Hematopoietic multipotent progenitor cell treated with erythropoietin and hydrocortisone succinate and interleukin-3 and kit ligand, for 6 days (in vitro differentiated cells): ENCODE data around the gene PPP2R5E.

Experiments used
- DNase-seq: peaks from one replicate; pipeline ENCODE4 v3.0.0-alpha.2; 2015

PPP2R5E gene

DNA sequence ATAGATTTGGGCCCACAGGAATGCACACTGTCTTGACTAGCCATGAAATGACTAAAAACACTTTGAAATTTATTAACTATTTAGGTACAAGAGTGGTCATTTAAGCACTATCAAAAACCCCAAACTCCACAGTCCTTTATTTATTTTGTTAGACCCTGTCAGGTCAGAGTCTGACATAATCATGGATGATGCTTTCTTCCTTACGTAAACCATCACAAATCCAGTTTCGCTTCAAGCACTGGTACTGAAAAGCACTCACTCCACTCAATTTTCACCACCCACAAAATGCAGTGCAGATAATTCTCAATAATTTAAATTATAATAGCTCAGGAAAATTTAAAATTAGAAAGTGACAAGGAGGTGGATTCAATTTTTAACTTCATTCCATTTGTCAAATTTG, 25.8 kb downstream of the PPP2R5E start:
- DNase-seq = no peak

DNA sequence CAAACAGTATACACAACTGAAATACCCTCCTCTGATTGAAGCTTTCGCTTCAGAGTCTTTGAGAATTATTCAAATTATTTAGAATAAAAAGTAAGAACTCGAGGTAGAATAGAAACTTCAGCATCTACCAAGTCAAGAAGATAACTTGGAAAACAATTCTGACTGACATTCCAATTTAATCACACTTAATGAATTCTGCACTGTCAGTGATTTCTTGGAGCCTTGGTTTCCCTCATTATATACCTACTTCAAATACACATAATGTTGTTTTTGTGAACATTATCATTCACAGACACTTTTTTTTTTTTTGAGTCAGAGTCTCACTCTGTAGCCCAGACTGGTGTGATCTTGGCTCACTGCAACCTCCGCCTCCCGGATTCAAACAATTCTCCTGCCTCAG, 27.9 kb downstream of the PPP2R5E start:
- DNase-seq = no peak

DNA sequence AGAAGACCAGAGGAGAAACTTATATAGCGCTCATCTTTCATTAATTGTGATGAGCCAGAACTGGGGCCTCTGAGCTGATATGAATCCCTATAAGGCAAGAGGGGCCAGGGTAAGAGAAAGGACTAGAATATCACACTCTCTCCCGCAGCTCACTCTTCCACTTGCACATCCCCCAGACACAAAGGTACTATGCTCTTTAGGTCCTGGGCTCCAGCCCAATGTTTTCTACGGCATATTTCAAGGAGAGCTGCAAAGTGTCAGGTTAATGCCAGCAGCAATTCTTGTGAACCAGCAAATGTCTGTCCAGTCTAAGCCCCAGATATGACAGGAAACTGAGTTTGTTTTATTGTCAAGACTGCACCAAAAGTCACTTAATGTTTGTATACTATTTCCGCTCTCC, 29.4 kb downstream of the PPP2R5E start:
- no peak for DNase-seq

DNA sequence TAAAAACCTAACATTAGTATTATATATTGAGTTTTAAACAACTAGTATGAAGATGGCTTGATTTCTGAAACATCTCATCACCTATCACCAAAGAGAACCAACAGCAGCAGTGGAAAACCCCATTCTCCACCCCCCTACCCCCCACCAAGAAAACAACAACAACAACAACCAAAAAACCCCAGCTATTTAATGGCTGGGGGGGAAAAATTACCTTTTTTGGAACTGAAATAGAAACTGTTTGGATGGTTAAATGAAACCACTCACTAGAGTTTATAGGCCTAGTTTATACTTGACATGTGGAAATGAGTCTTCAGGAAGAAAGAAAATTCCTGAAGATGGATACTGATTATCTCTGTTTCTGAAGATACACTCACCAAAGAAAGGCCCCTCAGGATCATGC, 30.3 kb downstream of the PPP2R5E start:
- DNase-seq = no peak

DNA sequence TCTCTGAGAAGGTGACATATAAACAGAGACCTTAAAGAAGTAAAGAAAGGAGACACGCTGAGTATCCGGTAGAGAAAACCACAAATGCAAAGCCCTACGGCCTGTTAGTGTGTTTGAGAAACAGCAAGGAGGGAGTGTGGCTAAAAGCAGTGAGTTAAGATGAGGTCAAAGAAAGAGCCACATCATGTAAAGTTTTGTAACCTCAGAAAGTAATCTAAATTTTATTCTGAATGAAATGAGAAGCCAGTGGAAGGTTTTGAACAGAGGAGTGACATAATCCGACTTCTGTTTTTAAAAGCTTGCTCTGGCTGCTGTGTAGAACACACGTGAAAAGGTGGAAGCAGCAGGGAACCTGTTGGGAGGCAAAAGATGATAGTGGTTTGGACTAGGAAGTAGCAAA, 32.6 kb downstream of the PPP2R5E start:
- DNase-seq = no peak

DNA sequence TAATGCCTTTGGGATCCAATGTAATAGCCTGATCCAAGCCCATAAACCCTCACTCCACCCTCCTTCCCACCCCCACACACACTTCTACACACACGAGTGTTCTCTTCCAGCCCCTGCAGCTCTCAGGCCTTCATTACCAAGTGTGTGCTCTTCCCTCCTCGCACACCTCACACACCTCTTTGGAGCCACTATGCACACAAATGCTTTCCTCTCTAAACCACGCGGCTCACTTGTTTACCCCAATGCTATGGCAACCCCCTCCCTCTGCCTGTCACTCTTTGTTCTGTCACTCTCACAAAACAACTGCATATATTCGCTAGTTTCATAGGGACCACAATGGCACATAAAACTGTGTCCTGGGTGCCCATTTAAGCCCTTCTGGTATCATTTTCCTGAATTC, 35.1 kb downstream of the PPP2R5E start:
- no peak for DNase-seq

DNA sequence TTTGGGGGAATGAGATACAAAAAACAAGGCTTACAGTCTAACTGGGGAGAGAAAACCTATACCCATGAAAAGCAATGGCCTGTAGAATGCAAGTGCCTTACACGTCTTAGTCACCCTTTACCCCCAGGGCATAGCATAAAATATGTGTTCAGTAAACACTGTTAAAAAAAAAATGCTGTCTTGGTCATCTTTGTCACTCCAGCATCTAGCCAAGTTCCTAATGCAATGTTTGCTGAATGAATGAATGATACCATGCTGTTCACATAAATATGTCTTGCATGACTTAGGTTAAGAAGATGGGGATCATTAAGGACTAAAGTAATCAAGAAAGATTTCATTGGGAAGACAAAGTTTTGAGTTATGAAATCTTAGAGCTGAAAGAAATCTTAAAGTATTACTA, 38.5 kb downstream of the PPP2R5E start:
- DNase-seq = no peak

DNA sequence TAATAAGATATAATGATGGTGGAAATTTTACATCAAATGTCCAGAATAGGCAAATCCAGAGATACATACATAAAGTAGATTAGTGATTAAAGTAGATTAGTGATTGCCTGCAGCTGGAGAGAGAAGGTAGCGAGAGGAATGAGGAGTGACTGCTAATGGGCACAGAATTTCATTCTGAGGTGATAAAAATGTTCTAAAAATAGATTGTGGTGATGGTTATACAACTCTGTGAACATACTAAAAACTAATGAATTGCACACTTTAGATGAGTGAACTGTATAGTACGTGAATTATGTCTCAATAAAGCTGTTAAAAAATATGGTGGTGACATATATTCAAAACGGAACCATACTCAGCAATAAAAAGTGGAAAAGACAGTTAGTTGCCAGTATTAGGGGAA, 41.7 kb downstream of the PPP2R5E start:
- DNase-seq = no peak

DNA sequence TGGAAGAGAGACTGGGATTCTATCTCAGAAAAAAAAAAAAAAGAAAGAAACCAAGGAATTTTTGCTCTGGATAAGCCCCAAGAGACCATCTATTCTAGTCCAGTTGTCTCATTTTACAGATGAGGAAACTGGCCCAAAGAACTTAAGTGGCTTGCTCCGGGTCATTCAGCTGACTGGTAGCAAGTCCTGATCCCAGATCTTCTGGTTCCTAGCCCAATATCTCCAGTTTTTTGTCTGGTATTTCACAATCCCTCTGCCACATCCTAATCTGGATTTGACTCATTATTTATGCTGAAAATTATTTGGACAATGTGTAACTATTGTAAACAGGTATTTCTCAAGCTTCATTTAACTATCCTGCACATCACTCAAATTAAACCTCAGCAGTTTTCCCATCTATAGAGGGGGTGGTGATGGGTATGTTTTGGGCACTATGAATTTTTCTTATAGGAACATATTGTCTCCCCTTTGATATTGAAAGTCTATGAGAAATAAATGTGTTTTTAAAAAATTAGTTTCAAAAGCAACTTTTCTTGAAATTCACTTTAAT, 43.4 kb downstream of the PPP2R5E start:
- no peak for DNase-seq

DNA sequence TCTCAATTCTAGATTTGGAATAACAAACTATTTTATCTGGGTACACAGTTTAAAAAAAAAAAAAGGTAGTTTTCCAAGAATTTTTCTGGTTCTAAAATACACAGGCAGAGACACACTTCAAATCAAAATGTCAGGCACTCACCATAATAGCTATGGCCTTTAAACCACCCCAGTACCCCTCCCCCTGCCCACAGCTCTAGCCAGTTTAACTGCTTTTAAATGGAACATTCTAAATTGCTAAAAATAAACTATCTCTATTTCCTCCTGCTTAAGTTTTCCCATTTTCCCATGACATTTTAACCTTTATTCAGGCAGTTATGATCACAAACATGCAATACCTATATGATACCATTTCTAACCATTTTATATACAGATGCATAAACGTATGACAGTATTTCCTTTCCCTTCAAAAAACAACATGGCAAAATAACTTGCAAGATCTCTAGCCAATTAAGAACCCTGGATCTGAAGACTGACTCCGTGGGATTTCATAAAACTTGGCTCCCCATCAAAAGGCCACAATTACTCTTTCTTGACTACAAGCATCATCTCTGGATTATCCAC, 46.3 kb downstream of the PPP2R5E start:
- DNase-seq = no peak

DNA sequence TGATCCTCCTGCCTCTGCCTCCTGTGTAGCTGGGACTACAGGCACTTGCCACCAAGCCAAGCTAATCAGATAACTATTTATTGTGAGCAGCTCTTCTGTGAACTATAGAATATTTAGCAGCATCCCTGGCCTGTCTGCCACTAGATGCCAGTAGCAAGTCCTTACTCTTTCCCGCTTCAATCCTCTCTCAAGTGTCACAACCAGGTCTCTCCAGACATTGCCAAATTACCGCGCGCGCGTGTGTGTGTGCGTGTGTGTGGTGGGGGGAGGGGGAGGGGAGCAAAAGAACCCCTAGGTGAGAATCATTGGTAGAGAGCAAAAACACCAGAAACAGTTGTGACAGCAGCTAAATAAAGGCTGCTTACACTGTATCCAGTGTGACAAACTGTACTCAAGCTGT, 49.9 kb downstream of the PPP2R5E start:
- peak; percentile 60 for DNase-seq

DNA sequence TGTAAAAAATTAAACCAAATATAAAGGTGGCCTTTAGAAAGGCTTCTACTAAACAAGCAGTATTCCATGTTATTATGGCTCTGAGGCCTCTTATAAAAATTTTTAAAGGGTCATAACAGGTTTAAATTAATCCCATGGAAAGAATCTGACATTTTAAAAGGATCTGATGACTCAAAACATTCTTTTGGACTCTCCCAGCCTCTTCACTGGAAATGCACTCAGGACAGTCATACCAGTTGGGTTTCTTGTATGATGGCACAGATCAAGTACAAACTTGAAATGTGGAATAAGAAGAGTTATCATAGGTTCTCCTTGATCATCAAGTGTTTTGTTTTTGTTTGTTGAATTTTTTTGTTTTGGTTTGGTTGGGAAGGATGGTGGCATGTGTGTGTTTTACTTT, 50.8 kb downstream of the PPP2R5E start:
- no peak for DNase-seq

DNA sequence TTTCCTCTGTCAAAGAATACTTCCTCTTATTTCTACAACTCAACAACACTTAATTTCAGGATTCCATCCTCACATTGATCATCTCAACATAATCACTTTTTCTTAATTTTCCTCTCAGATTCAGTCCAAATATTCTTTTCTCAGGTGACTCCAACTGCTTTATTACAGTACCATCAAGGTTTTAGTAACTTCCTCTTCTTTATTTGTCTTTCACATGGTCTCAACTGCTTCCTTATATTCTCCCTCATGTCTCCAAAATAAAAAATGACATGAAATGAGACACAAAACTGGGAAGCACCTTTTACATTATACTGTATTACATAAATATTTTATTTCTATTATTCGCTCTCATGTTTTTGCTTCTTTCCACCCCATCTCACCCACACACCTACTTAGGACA, 55.5 kb downstream of the PPP2R5E start:
- DNase-seq = no peak

DNA sequence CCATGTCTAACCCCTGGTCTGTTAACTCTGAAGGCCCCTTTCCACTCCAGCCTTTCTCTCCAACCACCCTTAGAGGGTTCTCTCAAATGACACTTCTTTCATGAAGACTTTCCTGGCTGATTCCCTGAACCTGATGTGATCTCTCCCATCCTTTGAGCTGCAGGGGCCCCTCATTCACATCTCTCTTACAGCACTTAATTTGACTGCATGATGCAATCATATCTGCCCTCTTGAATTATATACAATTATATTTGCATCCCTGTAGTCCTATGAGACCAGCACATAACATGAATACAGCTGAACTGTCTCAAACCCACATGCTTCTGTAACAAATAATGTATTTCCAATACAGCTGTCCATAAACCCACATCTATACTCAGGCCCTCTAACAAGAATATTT, 56.4 kb downstream of the PPP2R5E start:
- no peak for DNase-seq

DNA sequence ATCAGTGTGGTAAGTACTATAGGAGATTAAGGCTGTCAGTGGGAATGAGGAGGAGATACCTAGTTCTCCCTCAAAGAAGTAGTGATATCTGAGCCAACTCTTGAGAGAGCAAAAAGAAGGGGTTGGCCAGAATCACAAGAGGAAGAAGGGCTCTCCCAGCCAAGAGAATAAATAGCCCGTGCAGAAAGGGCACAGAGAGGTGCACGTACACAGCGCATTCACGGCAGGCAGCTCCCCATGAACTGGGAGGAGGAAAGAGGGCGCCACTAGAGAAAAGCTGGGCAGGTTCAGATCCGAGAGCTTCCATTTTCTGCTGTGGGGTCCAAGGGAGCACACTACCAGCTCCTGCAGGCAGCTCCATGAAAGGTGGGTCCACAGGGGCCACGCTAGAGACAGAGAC, 59.9 kb downstream of the PPP2R5E start:
- DNase-seq = no peak

DNA sequence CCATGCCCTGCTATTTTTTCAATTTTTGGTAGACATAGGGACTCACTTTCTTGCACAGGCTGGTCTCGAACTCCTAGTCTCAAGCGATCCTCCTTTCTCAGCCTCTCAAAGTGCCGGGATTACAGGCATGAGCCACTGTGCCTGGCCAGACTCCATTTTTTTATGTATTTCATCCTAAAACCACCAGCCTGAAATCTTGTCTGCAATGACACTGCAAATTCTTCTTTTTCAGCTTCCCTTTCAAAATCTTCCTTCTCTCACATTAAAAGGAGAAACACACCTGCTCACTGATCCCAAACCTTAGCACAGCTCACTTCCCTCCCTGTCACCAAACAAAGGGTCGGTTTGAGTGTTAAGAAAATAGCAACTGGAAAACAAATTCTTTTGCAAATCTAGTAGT, 62.6 kb downstream of the PPP2R5E start:
- no peak for DNase-seq

DNA sequence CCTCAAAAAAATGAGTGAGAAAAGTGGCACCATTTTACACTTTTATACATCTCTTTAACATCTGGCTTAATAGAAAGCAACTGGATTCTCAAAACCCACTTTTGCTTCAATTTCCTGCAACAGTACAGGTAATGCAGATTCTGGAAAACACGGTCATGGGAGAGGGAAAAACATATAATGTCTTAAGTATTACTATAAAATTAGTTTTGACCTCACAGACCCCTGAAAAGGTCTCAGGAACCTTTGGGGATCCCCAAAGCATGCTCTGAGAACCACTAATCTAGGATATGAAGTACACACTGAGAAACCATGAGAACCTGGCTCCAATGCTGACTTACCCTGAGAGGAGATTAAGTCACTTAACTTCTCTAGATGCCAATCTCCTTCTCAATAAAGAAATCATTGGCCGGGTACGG, 64.7 kb downstream of the PPP2R5E start:
- DNase-seq = no peak

DNA sequence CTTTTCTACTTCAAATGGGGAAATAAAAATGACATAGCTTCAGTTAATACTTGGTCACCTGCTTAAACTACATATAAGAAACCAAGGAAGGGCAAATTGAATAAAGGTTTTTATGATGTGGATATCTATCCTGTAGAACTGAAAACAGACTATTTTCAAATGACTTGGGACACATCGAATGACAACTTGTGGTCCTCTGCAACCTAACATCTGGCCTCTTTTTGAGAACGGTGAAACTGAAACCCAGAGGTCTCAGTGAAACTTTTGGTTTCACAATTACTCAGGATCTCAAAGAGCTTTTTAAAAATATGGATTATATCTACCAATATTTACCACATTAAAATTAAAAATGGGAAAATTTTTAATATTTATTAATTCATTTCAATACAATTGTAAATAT, 65.2 kb downstream of the PPP2R5E start:
- DNase-seq = peak; percentile 66

DNA sequence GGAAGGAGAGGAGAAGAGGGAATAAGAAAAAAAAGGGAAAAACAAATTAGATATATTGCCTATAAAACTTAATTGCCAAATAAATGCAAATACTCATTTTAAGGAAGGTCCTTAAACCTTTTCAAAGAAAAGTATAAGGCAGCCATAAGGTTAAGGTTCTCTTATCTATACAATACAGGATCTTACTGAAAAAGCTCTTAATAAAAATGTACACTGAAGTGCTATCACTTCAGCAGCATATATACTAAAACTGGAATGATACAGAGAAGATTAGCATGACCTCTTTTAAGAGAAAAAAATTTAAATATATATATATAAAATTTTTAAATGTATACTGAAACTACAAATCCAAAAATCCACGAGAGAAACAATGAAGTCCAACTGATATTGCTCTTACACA, 65.6 kb downstream of the PPP2R5E start:
- peak; percentile 66 for DNase-seq

DNA sequence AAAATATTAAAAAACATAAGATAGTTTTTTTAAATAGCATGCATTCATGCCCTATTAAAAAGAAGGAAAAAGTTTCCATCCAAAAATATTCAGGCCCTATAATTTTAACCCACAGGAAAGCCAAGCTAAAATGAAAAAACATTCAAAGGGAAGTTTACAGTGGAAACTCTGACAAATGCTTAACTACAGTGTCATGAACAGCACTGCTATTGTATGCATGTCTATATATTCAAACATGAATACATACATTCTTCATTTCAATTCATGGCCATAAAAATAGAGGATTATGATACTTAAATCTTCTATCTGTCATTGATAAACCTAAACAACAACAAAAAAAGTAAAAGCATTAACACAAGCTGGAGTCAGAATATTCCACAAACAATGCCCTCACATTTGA, 67.4 kb downstream of the PPP2R5E start:
- DNase-seq = no peak

DNA sequence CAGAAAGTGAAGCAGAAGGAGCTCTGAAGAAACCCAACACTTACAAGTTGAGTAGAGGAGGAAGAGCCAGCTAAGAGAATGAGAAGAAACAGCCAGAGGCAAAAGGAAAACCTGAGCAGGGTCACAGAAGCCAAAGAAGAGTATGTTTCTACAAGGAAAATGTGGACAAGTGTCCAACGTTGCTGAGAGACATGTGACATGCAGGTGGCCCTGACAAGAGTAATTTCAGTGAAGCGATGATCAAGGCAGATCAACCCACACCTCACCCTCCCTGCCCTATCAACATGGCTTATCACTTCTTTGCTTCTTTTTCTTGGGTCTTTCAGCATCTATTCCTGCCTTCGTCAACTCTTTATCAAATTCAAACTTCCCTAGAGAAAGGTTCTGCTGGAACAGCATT, 68.3 kb downstream of the PPP2R5E start:
- no peak for DNase-seq

DNA sequence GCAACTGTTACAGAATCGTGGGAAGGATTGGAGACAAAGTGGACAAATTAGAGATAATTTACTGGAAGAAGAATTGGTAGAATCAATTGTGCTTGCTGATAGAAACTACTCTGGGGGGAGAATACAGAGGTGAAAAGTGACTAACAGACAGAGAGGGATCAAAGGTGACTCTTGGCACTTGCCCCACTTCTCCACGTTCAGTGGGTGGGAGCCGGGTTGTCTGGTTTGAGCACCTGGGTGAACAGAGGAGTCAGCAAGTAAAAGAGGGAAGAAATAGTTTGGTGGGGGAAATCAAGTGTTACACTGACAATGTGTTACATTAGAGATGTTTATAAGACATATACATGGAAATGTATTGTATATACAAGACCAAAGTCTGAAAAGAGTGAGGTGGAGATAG, 69.1 kb downstream of the PPP2R5E start:
- DNase-seq = no peak

DNA sequence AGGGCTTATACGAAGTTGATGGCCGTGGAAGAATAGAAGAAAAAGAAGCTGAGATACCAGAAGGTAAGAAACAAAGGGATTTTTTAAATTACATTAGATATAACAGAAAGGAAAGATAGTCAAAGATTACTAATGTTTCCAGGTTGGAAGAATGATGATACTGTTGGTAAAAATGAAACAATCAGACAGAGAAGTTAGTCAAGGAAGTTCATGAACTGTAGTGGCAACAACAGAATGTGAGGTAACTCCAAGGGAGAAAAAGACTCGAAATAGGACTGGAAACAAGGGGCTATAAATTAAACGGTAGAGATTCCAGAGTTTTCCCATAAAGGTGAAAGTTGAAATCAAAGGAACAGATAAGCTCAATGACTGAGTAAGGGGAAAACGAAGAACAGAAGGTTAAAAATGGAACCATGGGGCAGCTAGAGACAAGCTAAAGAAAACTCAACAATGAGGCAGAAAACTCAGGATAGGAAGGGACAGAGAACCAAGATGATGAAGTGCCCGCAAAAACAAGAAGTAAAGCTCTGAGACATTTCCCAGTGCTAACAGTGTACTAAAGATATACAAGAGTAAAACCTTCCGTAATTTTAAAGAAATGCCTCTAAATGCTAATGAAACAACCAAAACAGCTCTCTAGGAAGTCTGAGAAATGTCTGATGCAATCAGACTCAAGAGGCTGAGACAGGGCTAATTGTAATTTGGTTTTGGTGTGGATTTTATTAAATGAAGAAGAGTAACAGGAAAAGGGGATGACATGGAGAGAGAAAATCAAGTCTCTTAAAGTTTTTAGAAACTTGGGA, 70.0 kb downstream of the PPP2R5E start:
- no peak for DNase-seq

DNA sequence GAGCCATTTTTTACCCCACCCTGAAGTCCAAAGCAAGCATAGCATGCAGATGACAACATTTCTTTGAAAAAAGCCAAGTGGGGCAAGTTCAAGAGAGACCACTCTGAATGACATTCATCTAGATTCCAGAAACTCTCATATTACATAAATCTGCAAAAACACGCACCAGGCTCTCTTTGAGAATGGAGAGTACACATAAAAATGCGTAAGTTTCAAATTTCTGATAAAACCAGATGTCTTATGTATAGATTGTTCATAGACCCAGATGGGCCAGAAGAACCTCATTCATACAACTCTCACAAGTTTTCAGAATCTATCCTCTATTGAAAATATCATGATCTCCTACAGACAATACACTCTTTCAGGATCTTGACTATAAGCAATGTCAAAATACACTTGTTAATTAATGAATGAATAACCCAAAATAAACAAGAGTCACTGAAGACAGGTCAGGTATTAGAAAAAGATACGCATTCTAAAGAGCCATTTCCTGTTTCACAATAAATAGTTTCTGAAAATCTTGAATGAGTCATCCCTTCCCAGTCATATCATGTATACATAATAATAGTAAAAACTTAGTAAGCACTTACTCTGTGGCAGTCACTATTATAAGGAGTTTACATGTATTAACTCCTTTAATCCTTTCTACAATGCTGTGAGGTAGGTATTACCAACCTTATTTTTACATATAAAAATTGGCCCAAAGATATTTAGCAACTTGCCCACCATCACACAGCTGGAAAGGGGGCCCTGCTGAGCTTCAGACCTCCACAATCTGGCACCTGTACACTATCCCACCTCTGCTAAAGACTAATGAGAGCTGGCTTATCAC, 72.0 kb downstream of the PPP2R5E start:
- DNase-seq = peak; percentile 55
